GM18511 (cell line): ENCODE data around the gene CERS4.
A peak's percentile ranks its signal among the peaks of the same experiment; 100 is the strongest.
"Not testable (repeated sequence)": the region's sequence is repeated elsewhere in the genome, so short reads cannot be mapped to it uniquely, and the experiment has no call there.

Experiments used
- ATAC-seq: cut with Tn5 transposase; IDR thresholded peaks from one replicate; pipeline ENCODE4 v1.9.1; 2021; ENCODE audit warnings: mild to moderate bottlenecking, moderate library complexity; ENCODE audit not compliant: unreplicated experiment

The CERS4 gene, protein sequence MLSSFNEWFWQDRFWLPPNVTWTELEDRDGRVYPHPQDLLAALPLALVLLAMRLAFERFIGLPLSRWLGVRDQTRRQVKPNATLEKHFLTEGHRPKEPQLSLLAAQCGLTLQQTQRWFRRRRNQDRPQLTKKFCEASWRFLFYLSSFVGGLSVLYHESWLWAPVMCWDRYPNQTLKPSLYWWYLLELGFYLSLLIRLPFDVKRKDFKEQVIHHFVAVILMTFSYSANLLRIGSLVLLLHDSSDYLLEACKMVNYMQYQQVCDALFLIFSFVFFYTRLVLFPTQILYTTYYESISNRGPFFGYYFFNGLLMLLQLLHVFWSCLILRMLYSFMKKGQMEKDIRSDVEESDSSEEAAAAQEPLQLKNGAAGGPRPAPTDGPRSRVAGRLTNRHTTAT

GRCh38 chr19:8208922-8209461 lies at the start of gene CERS4:
Gene CERS4, plus strand, starts transcription at chr19:8209370. Its CDS starts 41,707 bp downstream, at chr19:8251077.
- peak; percentile 59 for ATAC-seq

- ATAC-seq, result no peak
Observed at GRCh38 chr19:8161135-8161646, 48.0 kb upstream of the CERS4 start.

DNA sequence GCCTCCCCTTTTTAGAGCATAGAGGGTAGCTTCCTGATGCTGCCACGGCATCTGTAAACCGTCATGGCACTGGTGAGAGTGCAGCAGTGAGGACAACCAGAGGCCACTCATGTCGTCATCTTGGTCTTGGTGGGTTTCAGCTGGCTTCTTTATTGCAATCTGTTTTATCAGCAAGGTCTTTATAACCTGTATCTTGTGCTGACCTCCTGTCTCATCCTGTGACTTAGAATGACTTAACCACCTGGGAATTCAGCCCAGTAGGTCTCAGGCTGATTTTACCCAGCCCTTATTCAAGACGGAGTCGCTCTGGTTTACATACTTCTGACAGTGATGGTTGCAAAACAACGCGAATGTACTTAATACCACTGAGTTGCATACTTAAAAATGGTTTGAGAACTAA lies 45.4 kb upstream of the CERS4 start:
- no peak for ATAC-seq

DNA sequence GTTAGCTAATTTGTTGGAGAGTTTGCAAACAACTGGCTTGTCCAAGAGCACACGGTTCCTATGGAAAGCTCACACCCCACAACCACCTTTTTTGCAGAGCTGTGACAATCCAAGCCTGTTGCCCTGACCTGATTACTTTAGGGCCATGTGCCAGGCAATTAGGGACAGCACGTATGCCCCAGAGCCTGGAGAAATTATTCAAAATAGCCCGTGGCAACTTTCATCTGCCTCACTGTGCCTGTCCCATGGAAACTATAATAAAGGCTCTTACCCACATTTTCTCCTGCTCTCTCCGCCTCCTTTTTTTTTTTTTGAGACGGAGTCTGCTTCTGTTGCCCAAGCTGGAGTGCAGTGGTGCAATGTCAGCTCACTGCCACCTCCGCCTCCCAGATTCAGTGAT lies 41.2 kb upstream of the CERS4 start:
- ATAC-seq, result no peak

- no peak for ATAC-seq
Observed at GRCh38 chr19:8168537-8168936, 40.6 kb upstream of the CERS4 start.

GRCh38 chr19:8174706-8175105 lies 34.5 kb upstream of the CERS4 start:
- no peak for ATAC-seq

- ATAC-seq, result no peak
Observed at GRCh38 chr19:8180018-8180417, 29.2 kb upstream of the CERS4 start.

- no peak for ATAC-seq
Observed at GRCh38 chr19:8184274-8184673, 24.9 kb upstream of the CERS4 start.

- ATAC-seq, result no peak
Observed at GRCh38 chr19:8185343-8186068, 23.7 kb upstream of the CERS4 start.

DNA sequence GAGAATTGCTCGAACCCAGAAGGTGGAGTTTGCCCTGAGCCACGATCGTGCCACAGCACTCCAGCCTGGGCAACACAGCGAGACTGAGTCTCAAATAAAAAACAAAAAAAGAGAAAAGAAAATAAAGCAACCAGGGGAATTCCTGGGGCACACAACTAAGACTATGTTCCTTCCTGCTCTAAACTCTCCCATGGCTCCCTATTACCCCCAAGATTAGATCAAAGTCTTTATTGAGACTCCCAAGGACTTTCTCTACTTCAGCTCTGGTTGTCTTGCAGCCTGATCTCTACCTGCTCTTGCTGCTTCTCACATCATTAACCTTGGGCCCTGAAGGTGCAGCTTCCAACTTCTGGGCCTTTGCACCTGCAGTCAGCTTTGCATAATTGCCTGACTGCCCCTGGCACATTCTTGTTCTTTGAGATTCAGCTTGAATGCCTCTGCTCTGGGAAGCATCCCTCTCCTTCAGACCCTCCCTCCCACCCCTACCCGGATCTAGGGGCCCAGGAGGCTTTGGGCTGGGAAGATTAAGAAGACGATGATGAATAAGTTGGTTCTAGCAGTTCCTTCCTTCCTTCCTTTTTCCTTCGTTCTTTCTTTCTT lies 16.8 kb upstream of the CERS4 start:
- no peak for ATAC-seq

- no peak for ATAC-seq
Observed at GRCh38 chr19:8194528-8195267, 14.5 kb upstream of the CERS4 start.

DNA sequence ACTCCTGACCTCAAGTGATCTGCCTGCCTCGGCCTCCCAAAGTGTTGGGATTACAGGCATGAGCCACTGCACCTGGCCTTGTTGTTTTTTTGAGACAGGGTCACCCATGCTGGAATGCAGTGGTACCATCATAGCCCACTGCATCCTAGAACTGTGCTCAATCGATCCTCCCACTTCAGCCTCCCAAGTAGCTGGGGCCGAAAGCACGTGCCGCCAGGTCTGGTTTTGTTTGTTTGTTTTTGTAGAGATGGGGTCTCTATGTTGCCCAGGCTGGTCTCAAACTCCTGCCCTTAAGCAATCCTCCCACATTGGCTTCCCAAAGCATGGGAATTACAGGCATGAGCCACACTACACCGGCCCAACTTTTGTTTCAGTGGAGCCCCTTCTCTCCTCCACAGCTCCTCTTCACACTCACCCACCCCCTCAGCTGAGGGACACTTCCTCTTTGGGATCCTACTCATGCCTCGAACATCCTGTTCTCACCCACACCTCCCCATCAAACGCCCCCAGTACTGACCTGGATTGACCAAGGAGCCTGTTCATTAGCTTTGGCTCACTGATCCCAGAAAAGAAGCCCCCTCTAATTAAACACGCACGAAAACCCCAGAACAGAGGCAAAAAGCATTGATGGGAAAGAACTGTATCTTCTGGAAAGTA lies 12.8 kb upstream of the CERS4 start:
- ATAC-seq, result no peak

- ATAC-seq, result not testable (repeated sequence)
Observed at GRCh38 chr19:8203288-8204120, 5.7 kb upstream of the CERS4 start.

GRCh38 chr19:8204961-8205360 lies 4.2 kb upstream of the CERS4 start:
- ATAC-seq, result no peak

DNA sequence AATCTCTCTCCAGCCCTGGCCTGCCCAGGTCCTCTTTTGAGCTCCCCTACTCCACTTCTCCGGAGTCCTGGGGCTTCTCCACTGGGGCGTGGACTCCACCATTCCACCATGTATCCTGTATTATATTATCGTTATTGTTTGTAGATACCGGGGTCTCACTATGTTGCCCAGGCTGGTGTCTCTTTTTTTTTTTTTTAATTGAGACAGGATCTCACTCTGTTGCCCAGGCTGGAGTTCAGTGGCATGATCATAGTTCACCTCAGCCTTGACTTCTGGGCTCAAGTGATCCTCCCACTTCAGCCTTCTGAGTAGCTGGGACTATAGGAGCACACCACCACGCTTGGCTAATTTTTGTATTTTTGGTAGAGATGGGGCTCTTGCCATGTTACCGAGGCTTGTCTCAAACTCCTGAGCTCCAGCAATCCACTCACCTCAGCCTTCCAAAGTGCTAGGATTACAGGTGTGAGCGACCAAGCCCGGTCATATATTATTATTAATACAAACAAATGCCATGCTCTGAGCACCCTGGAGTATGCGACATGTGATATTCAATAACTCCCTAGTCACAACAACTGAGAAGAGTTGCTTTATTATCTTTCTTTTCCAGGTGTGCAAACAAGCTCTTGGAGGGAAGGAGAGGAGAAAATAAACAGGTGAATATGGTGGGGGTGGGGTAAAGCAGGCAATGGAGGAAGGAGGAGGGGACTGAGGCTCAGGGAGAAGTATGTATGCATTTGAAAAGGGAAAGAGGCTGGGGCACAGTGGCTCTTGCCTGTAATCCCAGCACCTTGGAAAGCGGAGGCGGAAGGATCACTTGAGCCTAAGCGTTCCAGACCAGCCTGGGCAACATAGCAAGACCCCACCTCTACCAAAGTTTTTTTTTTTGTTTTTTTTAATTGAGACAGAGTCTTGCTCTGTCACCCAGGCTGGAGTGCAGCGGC lies 2.8 kb upstream of the CERS4 start:
- no peak for ATAC-seq

DNA sequence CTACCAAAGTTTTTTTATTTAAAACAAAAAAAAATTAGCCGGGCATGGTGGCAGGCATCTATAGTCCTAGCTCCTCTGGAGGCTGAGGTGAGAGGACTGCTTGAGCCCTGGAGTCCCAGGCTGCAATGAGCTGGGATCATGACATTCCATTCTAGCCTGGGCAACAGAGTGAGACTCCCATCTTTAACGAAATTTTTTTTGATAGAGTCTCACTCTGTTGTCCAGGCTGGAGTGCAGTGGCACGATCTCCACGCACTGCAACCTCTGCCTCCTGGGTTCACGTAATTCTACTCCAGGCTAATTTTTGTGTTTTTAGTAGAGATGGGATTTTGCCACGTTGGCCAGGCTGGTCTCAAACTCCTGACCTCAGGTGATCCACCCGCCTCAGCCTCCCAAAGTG lies 1.8 kb upstream of the CERS4 start:
- not testable (repeated sequence) for ATAC-seq

DNA sequence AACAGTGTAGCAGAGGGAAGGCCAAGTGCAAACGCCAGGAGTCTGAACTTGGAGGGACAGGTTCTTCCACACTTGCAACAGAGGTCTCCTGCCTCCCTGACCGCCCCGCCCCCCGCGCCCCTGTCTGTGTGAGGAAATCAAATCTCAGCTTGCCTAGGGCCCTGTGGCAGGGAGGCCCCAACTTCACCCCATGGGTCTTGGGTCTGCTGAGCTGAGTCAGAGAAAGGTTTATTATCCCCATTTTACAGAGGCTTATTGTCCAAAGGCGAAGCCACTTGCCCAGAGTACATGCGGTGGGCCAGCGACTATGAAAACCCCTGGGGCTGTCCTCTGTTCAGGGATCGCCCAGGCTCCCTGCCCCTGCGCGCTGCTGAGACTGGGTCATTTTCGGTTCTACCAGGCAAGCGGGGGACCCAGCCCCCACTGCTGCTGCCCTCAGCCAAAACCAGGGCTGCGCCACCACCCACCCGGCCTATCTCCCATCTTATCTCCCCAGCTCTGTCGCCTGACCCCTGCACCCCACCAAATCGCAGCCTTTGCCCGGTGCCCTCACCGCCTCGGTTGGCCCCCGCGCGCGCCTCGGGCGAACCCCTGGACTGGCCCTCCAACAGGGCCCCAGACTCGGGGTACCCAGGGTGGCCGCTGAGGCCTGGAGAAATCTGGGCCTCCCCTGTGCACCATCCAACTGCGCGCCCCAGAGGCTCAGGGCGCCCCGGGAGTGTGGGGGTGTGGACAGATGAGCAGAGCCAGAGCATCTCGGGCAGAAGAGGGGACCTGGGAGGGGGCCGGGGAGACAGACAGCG lies 850 bp upstream of the CERS4 start:
- no peak for ATAC-seq
